Caco-2 (cell line): Measurements from ENCODE around the gene ADK. TPM values are rescaled to one million over a fixed set of nuclear protein-coding genes. Genes with fewer than 3 reads are reported as not detected.

ENCODE experiments used
- BruUV-seq: library from RNA; stranded (reverse); fragments of 400-500 nt; replicated peaks from 2 replicates; lab custom pipeline; 2021; lab: Mats Ljungman, UMichigan
- CTCF ChIA-PET: fragments of 300-600 bp; sonication (Branson Sonifier 250); formaldehyde crosslinking; loops from one replicate; lab custom pipeline; 2022; ENCODE audit warnings: antibody characterized with exemption; lab: Charles Lee
- POLR2A ChIA-PET: fragments of 300-600 bp; sonication (Branson Sonifier 250); formaldehyde crosslinking; loops from one replicate; lab custom pipeline; 2022; ENCODE audit warnings: antibody characterized with exemption; lab: Charles Lee
- DNase-seq, 2 experiments: peaks; one replicate each; pipeline versions ENCODE4 v3.0.0 to v3.0.0-alpha.2; 2020 to 2022
- H3K27me3 ChIP-seq: replicated peaks from 2 replicates; pipeline ENCODE4 v1.6.0; 2011; ENCODE audit warnings: low read length; ENCODE audit not compliant: control insufficient read depth, insufficient read depth
- H3K36me3 ChIP-seq: 2 replicates; pipeline ENCODE4 v1.5.1; 2011; ENCODE audit warnings: low read length; ENCODE audit not compliant: control insufficient read depth, insufficient read depth
- H3K4me1 ChIP-seq: fragments of 250-450 bp; sonication (Bioruptor Pico); 2 replicates; pipeline ENCODE4 v1.5.1; 2020; ENCODE audit warnings: mild to moderate bottlenecking
- H3K4me3 ChIP-seq: 2 replicates; pipeline ENCODE4 v1.5.1; 2011; ENCODE audit warnings: low read depth, mild to moderate bottlenecking, control low read depth, low read length
- H3K9me3 ChIP-seq: fragments of 250-450 bp; sonication (Bioruptor Pico); 2 replicates; pipeline ENCODE4 v1.5.1; 2020; ENCODE audit warnings: mild to moderate bottlenecking, moderate library complexity
- H3K27ac Mint-ChIP-seq: one replicate; pipeline ENCODE4 v1.8.0; 2022; ENCODE audit warnings: mixed read lengths; ENCODE audit not compliant: unreplicated experiment
- H3K27me3 Mint-ChIP-seq: one replicate; pipeline ENCODE4 v1.8.0; 2022; ENCODE audit warnings: mixed read lengths; ENCODE audit not compliant: insufficient read depth, unreplicated experiment
- H3K36me3 Mint-ChIP-seq: one replicate; pipeline ENCODE4 v1.8.0; 2022; ENCODE audit warnings: mild to moderate bottlenecking, mixed read lengths; ENCODE audit not compliant: insufficient read depth, unreplicated experiment
- H3K4me1 Mint-ChIP-seq: one replicate; pipeline ENCODE4 v1.8.0; 2022; ENCODE audit warnings: low read depth, mixed read lengths; ENCODE audit not compliant: unreplicated experiment
- H3K4me3 Mint-ChIP-seq: one replicate; pipeline ENCODE4 v1.8.0; 2022; ENCODE audit warnings: mild to moderate bottlenecking, moderate library complexity, mixed read lengths; ENCODE audit not compliant: unreplicated experiment
- H3K9me3 Mint-ChIP-seq: one replicate; pipeline ENCODE4 v1.8.0; 2022; ENCODE audit warnings: mixed read lengths; ENCODE audit not compliant: unreplicated experiment
- intact Hi-C: fragments of 100-400 bp; cut with micrococcal nuclease; formaldehyde crosslinking; loops from one replicate; pipeline ENCODE4 v1.10.0; 2022; ENCODE audit not compliant: unreplicated experiment
- total RNA-seq: library from RNA; stranded (reverse); gene quantifications from 2 replicates; pipeline ENCODE4 v1.2.3, GENCODE V29; 2022
- TF ChIP-seq, protein P1 (sequence below), 2 experiments: fragments of 200-600 bp in 1 of 2; IDR thresholded peaks; 1 replicate in 1 of 2; 2 replicates in 1 of 2; pipeline versions ENCODE4 v1.5.1 to v1.8.0; 2011 to 2022; ENCODE audit warnings: antibody characterized with exemption in 1 of 2, control low read depth in 1 of 2, inconsistent platforms in 1 of 2, low read depth in 1 of 2, low read length in 1 of 2, mild to moderate bottlenecking in 1 of 2, moderate library complexity in 1 of 2; ENCODE audit not compliant: insufficient read depth in 1 of 2, severe bottlenecking in 1 of 2, unreplicated experiment in 1 of 2

Gene ADK
- total RNA-seq, 1 experiment from 2014 or later = 105 TPM

DNA sequence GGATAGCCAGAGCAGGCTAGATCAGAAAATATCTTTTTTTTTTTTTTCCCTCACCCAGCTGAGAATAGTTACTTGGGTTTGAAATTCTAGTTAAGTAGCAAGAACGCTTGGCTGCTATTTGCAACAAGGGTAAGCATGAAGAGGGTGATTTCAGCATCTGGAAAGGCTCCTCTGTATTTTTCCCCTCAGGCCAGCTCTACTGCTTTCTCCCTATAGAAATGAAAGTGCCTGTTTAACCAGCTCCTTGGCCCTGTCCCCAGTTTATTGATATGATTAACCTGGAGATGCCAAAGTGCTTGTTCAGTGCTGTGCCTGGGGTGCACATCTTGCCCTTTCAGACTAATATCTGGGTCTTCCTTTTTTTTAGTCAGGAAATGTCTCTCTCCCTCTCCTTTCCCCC is 37.5 kb upstream of the ADK start:
- H3K27me3 Mint-ChIP-seq = no peaks in the 10 kb centered on the region
- no peaks in the 10 kb centered on the region for H3K9me3 Mint-ChIP-seq
- no peak overlapping the region for H3K4me3 Mint-ChIP-seq
- Histone ChIP-seq H3K27me3 (no peaks in the 10 kb centered on the region), H3K4me3 (no peak overlapping the region), H3K4me1 (no peaks in the 10 kb centered on the region), H3K36me3 (peaks cover 4% of the 10 kb centered on the region), H3K9me3 (no peaks in the 10 kb centered on the region)
- no peaks in the 10 kb centered on the region for H3K4me1 Mint-ChIP-seq
- intact Hi-C loops = no loop called here
- H3K27ac Mint-ChIP-seq = no peak overlapping the region
- POLR2A ChIA-PET = no interaction called here
- TF ChIP-seq, protein P1, sequence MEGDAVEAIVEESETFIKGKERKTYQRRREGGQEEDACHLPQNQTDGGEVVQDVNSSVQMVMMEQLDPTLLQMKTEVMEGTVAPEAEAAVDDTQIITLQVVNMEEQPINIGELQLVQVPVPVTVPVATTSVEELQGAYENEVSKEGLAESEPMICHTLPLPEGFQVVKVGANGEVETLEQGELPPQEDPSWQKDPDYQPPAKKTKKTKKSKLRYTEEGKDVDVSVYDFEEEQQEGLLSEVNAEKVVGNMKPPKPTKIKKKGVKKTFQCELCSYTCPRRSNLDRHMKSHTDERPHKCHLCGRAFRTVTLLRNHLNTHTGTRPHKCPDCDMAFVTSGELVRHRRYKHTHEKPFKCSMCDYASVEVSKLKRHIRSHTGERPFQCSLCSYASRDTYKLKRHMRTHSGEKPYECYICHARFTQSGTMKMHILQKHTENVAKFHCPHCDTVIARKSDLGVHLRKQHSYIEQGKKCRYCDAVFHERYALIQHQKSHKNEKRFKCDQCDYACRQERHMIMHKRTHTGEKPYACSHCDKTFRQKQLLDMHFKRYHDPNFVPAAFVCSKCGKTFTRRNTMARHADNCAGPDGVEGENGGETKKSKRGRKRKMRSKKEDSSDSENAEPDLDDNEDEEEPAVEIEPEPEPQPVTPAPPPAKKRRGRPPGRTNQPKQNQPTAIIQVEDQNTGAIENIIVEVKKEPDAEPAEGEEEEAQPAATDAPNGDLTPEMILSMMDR (IDR thresholded peaks at IDR 0.05; ENCODE audit: insufficient read depth in 1 of 2, low read depth in 1 of 2, low read length in 1 of 2, severe bottlenecking in 1 of 2, unreplicated experiment in 1 of 2) = no peak
- H3K36me3 Mint-ChIP-seq = peaks cover 87% of the 10 kb centered on the region
- no peak for DNase-seq
- CTCF ChIA-PET = interaction anchor here (1.2 kb wide), 1 partner anchor 10 kb away, joined by 3 read pairs; no protein-coding TSS in a partner anchor
- no TSS peak for BruUV-seq

GRCh38 chr10:74114041-74114448 is 37.0 kb upstream of the ADK start:
- Mint-ChIP-seq H3K4me1 (no peaks in the 10 kb centered on the region), H3K4me3 (no peak overlapping the region), H3K27me3 (no peaks in the 10 kb centered on the region), H3K27ac (no peak overlapping the region), H3K36me3 (peaks cover 90% of the 10 kb centered on the region), H3K9me3 (no peaks in the 10 kb centered on the region)
- Histone ChIP-seq H3K4me3 (no peak overlapping the region), H3K36me3 (peaks cover 2% of the 10 kb centered on the region), H3K27me3 (no peaks in the 10 kb centered on the region), H3K4me1 (no peaks in the 10 kb centered on the region), H3K9me3 (no peaks in the 10 kb centered on the region)
- TF ChIP-seq, protein P1 (IDR thresholded peaks at IDR 0.05; ENCODE audit: insufficient read depth in 1 of 2, low read depth in 1 of 2, low read length in 1 of 2, severe bottlenecking in 1 of 2, unreplicated experiment in 1 of 2) = no peak
- POLR2A ChIA-PET = no interaction called here
- intact Hi-C loops = no loop called here
- BruUV-seq = no TSS peak
- CTCF ChIA-PET = no interaction called here
- DNase-seq = no peak

DNA sequence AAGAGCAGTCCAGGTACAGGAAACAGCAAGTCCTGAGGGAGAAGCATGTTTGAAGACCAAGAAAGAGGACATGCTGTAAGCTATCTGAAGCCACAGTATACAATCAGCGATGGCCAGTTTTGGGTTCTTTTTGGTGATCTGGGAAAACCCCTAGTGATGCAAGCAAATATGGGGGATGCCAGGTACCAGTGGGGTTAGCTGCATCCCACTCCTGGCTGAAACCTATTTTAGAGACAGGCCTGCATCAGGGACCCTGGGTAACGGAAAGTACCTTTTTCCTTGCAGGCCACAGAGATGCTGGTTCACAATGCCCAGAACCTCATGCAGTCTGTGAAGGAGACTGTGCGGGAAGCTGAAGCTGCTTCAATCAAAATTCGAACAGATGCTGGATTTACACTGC is 33.3 kb upstream of the ADK start:
- no peak overlapping the region for H3K4me3 Mint-ChIP-seq
- Histone ChIP-seq H3K4me1 (peaks cover 3% of the 10 kb centered on the region; the same call in 1 of the 2 replicates), H3K9me3 (no peaks in the 10 kb centered on the region), H3K36me3 (peaks cover under 1% of the 10 kb centered on the region; the same call in 1 of the 2 replicates), H3K4me3 (no peak overlapping the region), H3K27me3 (no peaks in the 10 kb centered on the region)
- intact Hi-C loops = no loop called here
- peaks cover 91% of the 10 kb centered on the region for H3K36me3 Mint-ChIP-seq
- CTCF ChIA-PET = no interaction called here
- POLR2A ChIA-PET = no interaction called here
- no peak overlapping the region for H3K27ac Mint-ChIP-seq
- TF ChIP-seq, protein P1 (IDR thresholded peaks at IDR 0.05; ENCODE audit: insufficient read depth in 1 of 2, low read depth in 1 of 2, low read length in 1 of 2, severe bottlenecking in 1 of 2, unreplicated experiment in 1 of 2) = no peak
- H3K4me1 Mint-ChIP-seq = peaks cover 13% of the 10 kb centered on the region
- BruUV-seq = no TSS peak
- no peaks in the 10 kb centered on the region for H3K27me3 Mint-ChIP-seq
- no peak for DNase-seq
- no peaks in the 10 kb centered on the region for H3K9me3 Mint-ChIP-seq
